HCT116 (cell line): ENCODE data around the gene CDK2. TPM values are rescaled to one million over a fixed set of nuclear protein-coding genes. Genes with fewer than 3 reads are reported as not detected.
A peak's percentile ranks its signal among the peaks of the same experiment; 100 is the strongest.

ENCODE experiments used
- ATAC-seq: fragments of 200-7000 bp; cut with Tn5 transposase; 2 replicates; pipeline ENCODE4 v1.9.1; 2020; ENCODE audit warnings: mild to moderate bottlenecking, moderate library complexity
- BruUV-seq: library from RNA; stranded (reverse); fragments of 400-500 nt; replicated peaks from 2 replicates; lab custom pipeline; 2021; lab: Mats Ljungman, UMichigan
- CTCF ChIA-PET: fragments of 300-600 bp; sonication (Branson Sonifier 250); formaldehyde crosslinking; loops from one replicate; lab custom pipeline; 2021; ENCODE audit warnings: antibody characterized with exemption; lab: Charles Lee
- POLR2A ChIA-PET: fragments of 300-600, 350-600 bp; sonication (Branson Sonifier 250); formaldehyde crosslinking; loops from one replicate; lab custom pipeline; 2021; ENCODE audit warnings: antibody characterized with exemption; lab: Charles Lee
- RAD21 ChIA-PET, 2 experiments: fragments of 300-600 bp; sonication (Branson Sonifier 250); formaldehyde crosslinking; loops; one replicate each; lab custom pipeline; 2023; ENCODE audit warnings: low total read pairs in 2 of 2; ENCODE audit not compliant: uncharacterized antibody in 2 of 2, unreplicated experiment in 2 of 2, low non-redundant PET in 1 of 2; lab: Charles Lee
- DNase-seq: peaks from one replicate; pipeline ENCODE4 v3.0.0-alpha.2; 2010; ENCODE audit warnings: low read depth, low spot score
- H2AFZ ChIP-seq: fragments of 200-600 bp; shearing (Covaris generic), sonication (generic); 2 replicates; pipeline ENCODE4 v1.6.1; 2017; ENCODE audit warnings: low read depth, mixed run types, mixed read lengths, antibody characterized with exemption, low read length; ENCODE audit not compliant: poor library complexity, severe bottlenecking
- H3K27ac ChIP-seq: 2 replicates; pipeline ENCODE4 v1.5.1; 2012; ENCODE audit warnings: low read depth, low read length
- H3K27me3 ChIP-seq: fragments of 200-600 bp; sonication (generic); 2 replicates; pipeline ENCODE4 v1.6.1; 2016; ENCODE audit warnings: mixed run types, low read length, mixed read lengths; ENCODE audit not compliant: insufficient read depth
- H3K36me3 ChIP-seq, 2 experiments: fragments of 200-500 bp in 1 of 2; fragments of 200-600 bp in 1 of 2; sonication (Bioruptor generic) in 1 of 2; sonication (generic) in 1 of 2; 2 replicates each; pipeline versions ENCODE4 v1.5.1 to v1.6.1; 2014 to 2016; ENCODE audit warnings: low read length in 2 of 2, inconsistent platforms in 1 of 2, mixed read lengths in 1 of 2, mixed run types in 1 of 2; ENCODE audit not compliant: insufficient read depth in 2 of 2, control insufficient read depth in 1 of 2
- H3K4me1 ChIP-seq, 2 experiments: fragments of 200-600 bp in 1 of 2; sonication (generic) in 1 of 2; 2 replicates each; pipeline versions ENCODE4 v1.5.1 to v1.6.1; 2012 to 2017; ENCODE audit warnings: low read length in 2 of 2, inconsistent platforms in 1 of 2, mild to moderate bottlenecking in 1 of 2, mixed read lengths in 1 of 2, mixed run types in 1 of 2, moderate library complexity in 1 of 2; ENCODE audit not compliant: insufficient read depth in 2 of 2, control insufficient read depth in 1 of 2
- H3K4me2 ChIP-seq: fragments of 200-600 bp; sonication (generic); 2 replicates; pipeline ENCODE4 v1.6.1; 2017; ENCODE audit warnings: mixed run types, low read length, mixed read lengths
- H3K4me3 ChIP-seq, 2 experiments: fragments of 200-600 bp in 1 of 2; sonication (generic) in 1 of 2; replicated peaks in 1 of 2; 2 replicates each; pipeline ENCODE4 v1.5.1; 2011 to 2016; ENCODE audit warnings: low read length in 2 of 2, control low read depth in 1 of 2, low read depth in 1 of 2, mild to moderate bottlenecking in 1 of 2, mixed read lengths in 1 of 2, mixed run types in 1 of 2
- H3K79me2 ChIP-seq: fragments of 200-600 bp; sonication (generic); 2 replicates; pipeline ENCODE4 v1.6.1; 2017; ENCODE audit warnings: mild to moderate bottlenecking, mixed run types, low read length, moderate library complexity, mixed read lengths; ENCODE audit not compliant: insufficient read depth
- H3K9ac ChIP-seq: fragments of 200-600 bp; sonication (generic); 2 replicates; pipeline ENCODE4 v1.6.1; 2016; ENCODE audit warnings: low read length, mixed read lengths
- H3K9me2 ChIP-seq: fragments of 200-600 bp; sonication (generic), shearing (Covaris generic); 2 replicates; pipeline ENCODE4 v1.6.1; 2017; ENCODE audit warnings: mixed run types, mild to moderate bottlenecking, moderate library complexity; ENCODE audit not compliant: insufficient read depth
- H3K9me3 ChIP-seq, 2 experiments: fragments of 200-500 bp in 1 of 2; fragments of 200-600 bp in 1 of 2; sonication (Bioruptor generic) in 1 of 2; sonication (generic) in 1 of 2; 2 replicates each; pipeline ENCODE4 v1.6.1; 2014 to 2017; ENCODE audit warnings: low read length in 2 of 2, mixed read lengths in 2 of 2, inconsistent platforms in 1 of 2, low read depth in 1 of 2, mild to moderate bottlenecking in 1 of 2, mixed run types in 1 of 2, moderate library complexity in 1 of 2; ENCODE audit not compliant: control insufficient read depth in 1 of 2, insufficient read depth in 1 of 2
- H4K20me1 ChIP-seq: fragments of 200-600 bp; sonication (generic), shearing (Covaris generic); 2 replicates; pipeline ENCODE4 v1.6.1; 2017; ENCODE audit warnings: mixed run types, mild to moderate bottlenecking, moderate library complexity; ENCODE audit not compliant: insufficient read depth
- CBX3 ChIP-seq: IDR thresholded peaks from 2 replicates; pipeline ENCODE4 v1.6.1; 2012; ENCODE audit warnings: low read depth
- EGR1 ChIP-seq: IDR thresholded peaks from 2 replicates; pipeline ENCODE4 v1.6.1; 2012; ENCODE audit warnings: low read depth
- ELF1 ChIP-seq: IDR thresholded peaks from 2 replicates; pipeline ENCODE4 v1.6.1; 2012; ENCODE audit warnings: low read depth, borderline replicate concordance
- EZH2 ChIP-seq: fragments of 200-600 bp; sonication (generic); IDR thresholded peaks from 2 replicates; pipeline ENCODE4 v1.6.1; 2017; ENCODE audit warnings: antibody characterized with exemption, mixed run types
- POLR2A ChIP-seq: IDR thresholded peaks from 2 replicates; pipeline ENCODE4 v1.7.0; 2011; ENCODE audit warnings: borderline replicate concordance; ENCODE audit not compliant: insufficient read depth, insufficient read length; ENCODE audit errors: extremely low read depth
- POLR2AphosphoS5 ChIP-seq: IDR thresholded peaks from 2 replicates; pipeline ENCODE4 v1.6.1; 2011; ENCODE audit warnings: mild to moderate bottlenecking, low read depth, low read length, moderate library complexity
- RAD21 ChIP-seq: IDR thresholded peaks from 2 replicates; pipeline ENCODE4 v1.6.1; 2012; ENCODE audit warnings: low read depth, mild to moderate bottlenecking
- SIN3A ChIP-seq: IDR thresholded peaks from 2 replicates; pipeline ENCODE4 v1.6.1; 2012; ENCODE audit warnings: low read depth
- TCF7L2 ChIP-seq: IDR thresholded peaks from 2 replicates; pipeline ENCODE4 v1.7.0; 2011; ENCODE audit warnings: borderline replicate concordance, inconsistent platforms; ENCODE audit not compliant: insufficient read depth, insufficient read length; ENCODE audit errors: extremely low read depth
- YY1 ChIP-seq: IDR thresholded peaks from 2 replicates; pipeline ENCODE4 v1.6.1; 2011; ENCODE audit warnings: low read length, low read depth, moderate library complexity, mild to moderate bottlenecking; ENCODE audit not compliant: insufficient replicate concordance; ENCODE audit errors: extremely low read depth
- ZFX ChIP-seq: fragments of 450-650 bp; IDR thresholded peaks from 2 replicates; pipeline ENCODE4 v1.6.1; 2017
- intact Hi-C: fragments of 100-400 bp; cut with micrococcal nuclease; formaldehyde crosslinking; loops from 2 replicates; pipeline ENCODE4 v1.10.0; 2022
- total RNA-seq: library from RNA; stranded (reverse); gene quantifications from one replicate; pipeline ENCODE4 v1.2.1, GENCODE V29; 2021; ENCODE audit not compliant: unreplicated experiment
- TF ChIP-seq, protein P1 (sequence below): IDR thresholded peaks from 2 replicates; pipeline ENCODE4 v1.6.1; 2012
- TF ChIP-seq, protein P2 (sequence below): IDR thresholded peaks from 2 replicates; pipeline ENCODE4 v1.6.1; 2011; ENCODE audit warnings: mild to moderate bottlenecking, low read length, moderate library complexity; ENCODE audit not compliant: insufficient replicate concordance; ENCODE audit errors: extremely low read depth

The CDK2 gene
- total RNA-seq, 1 experiment from 2014 or later: 90.9 TPM

DNA sequence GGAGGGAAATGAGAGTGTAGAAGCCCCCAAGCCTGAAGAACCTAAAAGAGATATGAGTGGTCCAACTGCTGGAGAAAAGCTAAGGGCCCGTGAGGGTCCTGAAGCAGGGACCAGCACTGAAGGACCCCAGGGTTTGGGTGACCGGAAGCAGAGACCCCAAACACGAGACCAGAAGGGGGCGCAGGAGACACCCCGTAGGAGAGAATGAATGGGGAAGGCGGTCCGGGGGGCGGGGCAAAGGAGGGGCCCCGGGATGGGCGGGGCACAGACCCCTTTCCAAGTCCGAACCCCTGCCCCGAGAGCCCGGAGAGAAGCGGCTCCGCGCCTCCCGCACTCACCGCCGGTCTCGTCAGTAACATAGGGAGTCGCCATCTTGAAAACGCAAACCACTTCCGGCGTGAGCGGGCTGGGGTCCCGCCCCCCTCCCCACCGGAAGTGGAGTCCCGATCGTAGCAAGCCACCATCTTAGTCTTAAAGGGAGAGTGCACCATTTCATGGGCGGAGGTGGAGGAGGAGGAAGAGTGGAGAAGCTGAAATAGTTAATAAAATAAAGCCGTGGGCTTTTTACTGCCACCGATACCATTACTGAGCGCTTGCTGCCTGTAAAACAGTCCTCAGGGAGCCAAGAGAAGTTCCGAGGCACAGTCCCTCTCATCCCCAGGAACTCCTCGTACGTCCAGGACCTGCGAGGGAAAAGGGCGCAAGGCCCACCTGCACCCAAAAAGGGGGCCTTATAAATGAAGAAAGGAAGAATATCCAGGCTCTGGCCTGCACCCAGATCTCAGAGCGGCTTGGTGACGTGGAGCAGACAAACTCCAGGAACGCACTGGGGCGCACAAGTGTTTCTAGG is 39.7 kb upstream of the CDK2 start (continued):
- TF ChIP-seq ZFX (no peak; the same call in 1 of the 2 replicates), RAD21 (no peak), POLR2AphosphoS5 (peak; percentile 88), ELF1 (no peak), EGR1 (no peak), CBX3 (no peak)
- TF ChIP-seq, all 23 proteins: peak for 4

DNA sequence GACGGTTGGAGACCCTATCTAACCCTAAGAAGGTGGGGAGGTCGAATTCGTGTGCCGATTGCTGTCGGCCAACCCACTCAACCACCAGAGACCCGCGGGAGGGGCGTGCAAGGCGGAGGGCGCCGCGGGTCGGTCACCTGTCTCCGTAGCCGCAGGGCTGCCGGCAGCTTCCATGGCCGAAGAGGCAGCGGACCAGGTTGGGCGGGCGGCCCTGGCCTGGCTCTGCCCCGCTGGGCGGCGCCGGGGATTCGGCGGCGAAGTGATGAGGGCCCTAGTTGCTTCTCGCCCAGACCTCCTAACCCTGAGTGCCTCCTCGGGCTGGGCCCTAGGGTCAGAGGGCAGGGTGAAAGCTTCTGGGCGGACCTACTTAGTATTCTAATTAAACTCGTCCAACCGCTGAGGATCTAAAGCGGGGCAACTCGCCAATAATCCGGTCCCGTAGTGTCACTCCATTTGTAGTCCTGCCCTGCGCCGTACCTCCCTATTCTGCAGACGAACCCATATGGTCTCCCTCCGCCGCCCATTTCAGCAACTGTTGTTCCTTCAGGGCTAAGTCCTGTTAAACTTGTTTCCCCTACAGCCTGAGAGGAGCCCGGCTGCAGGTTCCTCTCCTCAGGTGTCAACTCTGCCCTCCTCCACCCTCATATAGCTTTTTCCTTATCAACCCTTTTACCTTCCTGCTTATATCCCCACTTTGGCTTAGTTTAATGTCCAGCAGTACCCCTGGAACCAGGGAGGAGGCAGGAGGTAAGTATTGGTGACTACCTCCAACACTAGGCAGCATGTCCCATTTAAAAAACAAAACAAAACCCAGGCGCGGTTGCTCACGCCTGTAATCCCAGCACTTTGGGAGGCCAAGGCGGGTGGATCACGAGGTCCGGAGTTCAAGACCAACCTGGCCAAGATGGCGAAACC is 38.8 kb upstream of the CDK2 start, which contains the start of gene PYM1:
TSS of gene PYM1 (minus strand) at position 307 of the 915 bp plus-strand sequence. CDS start at position 174, 133 bp downstream.
- DNase-seq: peak; percentile 66
- Histone ChIP-seq H3K9me2 (no peaks in the 10 kb centered on the region), H3K27me3 (no peaks in the 10 kb centered on the region), H4K20me1 (no peaks in the 10 kb centered on the region), H3K79me2 (peaks cover 44% of the 10 kb centered on the region), H3K9me3 (no peaks in the 10 kb centered on the region), H3K36me3 (no peaks in the 10 kb centered on the region), H3K4me2 (peak within 1 kb of the TSS; percentile 89), H3K9ac (peak within 1 kb of the TSS; percentile 86), H2AFZ (peak within 1 kb of the TSS; percentile 4), H3K27ac (peak within 1 kb of the TSS; percentile 97)
- peak; percentile 41 for ATAC-seq
- ChIA-PET CTCF (interaction anchor here (1.3 to 2.6 kb wide), 3 partner anchors 110 to 189 kb away, joined by 3 to 9 read pairs (median 4); partner anchors contain the start of genes ORMDL2 and SARNP), POLR2A (interaction anchor here (1.1 to 2.8 kb wide), 5 partner anchors 46 to 110 kb away, joined by 3 to 21 read pairs (median 5); partner anchors contain the start of genes DNAJC14, ORMDL2, RAB5B and SARNP), RAD21 (interaction anchor here in 1 of 2 experiments (1.6 kb wide), 1 partner anchor 99 kb away, joined by 3 read pairs; the partner anchor contains the start of gene DNAJC14)
- intact Hi-C loops: loop anchor here (1.0 to 2.0 kb wide), 2 partner anchors 99 to 190 kb away; partner anchors contain the start of gene DNAJC14
- peak; percentile 81 for TF ChIP-seq POLR2AphosphoS5
- peak; percentile 40 for TF ChIP-seq POLR2A
- no peak for TF ChIP-seq EZH2
- TF ChIP-seq, protein P1, sequence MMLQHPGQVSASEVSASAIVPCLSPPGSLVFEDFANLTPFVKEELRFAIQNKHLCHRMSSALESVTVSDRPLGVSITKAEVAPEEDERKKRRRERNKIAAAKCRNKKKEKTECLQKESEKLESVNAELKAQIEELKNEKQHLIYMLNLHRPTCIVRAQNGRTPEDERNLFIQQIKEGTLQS: no peak
- TF ChIP-seq ELF1: no peak
- peak; percentile 54 for TF ChIP-seq YY1
- TF ChIP-seq SIN3A: no peak
- peak; percentile 81 for TF ChIP-seq ZFX
- peak; percentile 67 for TF ChIP-seq TCF7L2
- TF ChIP-seq, protein P2, sequence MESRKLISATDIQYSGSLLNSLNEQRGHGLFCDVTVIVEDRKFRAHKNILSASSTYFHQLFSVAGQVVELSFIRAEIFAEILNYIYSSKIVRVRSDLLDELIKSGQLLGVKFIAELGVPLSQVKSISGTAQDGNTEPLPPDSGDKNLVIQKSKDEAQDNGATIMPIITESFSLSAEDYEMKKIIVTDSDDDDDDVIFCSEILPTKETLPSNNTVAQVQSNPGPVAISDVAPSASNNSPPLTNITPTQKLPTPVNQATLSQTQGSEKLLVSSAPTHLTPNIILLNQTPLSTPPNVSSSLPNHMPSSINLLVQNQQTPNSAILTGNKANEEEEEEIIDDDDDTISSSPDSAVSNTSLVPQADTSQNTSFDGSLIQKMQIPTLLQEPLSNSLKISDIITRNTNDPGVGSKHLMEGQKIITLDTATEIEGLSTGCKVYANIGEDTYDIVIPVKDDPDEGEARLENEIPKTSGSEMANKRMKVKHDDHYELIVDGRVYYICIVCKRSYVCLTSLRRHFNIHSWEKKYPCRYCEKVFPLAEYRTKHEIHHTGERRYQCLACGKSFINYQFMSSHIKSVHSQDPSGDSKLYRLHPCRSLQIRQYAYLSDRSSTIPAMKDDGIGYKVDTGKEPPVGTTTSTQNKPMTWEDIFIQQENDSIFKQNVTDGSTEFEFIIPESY: no peak
- TF ChIP-seq CBX3: no peak
- no peak for TF ChIP-seq EGR1
- TF ChIP-seq, all 23 proteins: peak for 5
- Histone ChIP-seq H3K4me1 (peaks cover 27 to 60% of the 10 kb centered on the region in 2 experiments), H3K4me3 (peak within 1 kb of the TSS; percentile 80 to 99)
- no TSS peak for BruUV-seq
